Activated CD4-positive, alpha-beta T cell treated with anti-CD3 and anti-CD28 coated beads, Interleukin-2, Interleukin-4, amounts not matched to agents 100 ng/mL and 50 ng/mL, durations not matched to agents 16 hours and 8 hours (primary cell): Measurements from ENCODE around the gene BRI3.

Experiments
- DNase-seq: peaks from one replicate; pipeline ENCODE4 v3.0.0-alpha.2; 2020; ENCODE audit warnings: low spot score

Gene BRI3

DNA sequence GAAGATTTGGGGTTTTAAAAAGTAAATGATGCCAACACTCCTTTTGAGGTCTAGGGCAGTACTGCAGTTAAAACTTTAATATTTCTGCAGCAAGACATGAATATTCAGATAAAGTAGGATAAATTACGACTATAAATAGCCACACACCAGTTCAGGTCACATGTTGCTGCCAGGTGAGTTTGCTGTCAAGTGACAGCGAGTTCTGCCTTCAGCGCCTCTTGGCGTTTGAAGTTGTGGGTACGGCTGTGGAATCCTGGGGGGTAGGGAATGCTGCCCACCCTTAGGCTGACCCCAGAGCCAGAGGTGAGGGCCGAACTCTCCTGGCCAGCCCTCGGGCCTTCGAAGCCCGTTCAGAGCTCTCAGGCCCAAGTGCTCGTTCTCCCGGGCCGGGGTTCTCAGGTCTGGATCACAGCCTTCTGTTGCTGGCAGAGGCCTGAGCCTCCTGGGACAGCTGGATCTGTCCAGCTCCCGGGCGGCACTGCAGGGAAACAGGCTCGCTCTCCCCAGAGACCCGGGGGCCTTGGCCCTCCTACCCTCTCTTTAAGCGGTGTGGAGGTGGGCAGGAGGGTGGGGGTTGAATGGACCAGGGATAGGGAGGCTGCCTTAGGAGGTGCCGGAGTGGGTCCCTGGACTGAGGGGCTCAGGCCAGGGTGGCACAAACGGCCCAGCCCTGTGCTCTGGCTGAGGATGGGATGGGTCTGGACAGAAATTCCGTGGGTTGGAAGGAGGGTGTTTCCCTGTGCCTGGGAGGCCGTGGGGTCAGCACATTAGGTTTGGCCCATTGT lies 5.4 kb downstream of the BRI3 start:
- no peak for DNase-seq

DNA sequence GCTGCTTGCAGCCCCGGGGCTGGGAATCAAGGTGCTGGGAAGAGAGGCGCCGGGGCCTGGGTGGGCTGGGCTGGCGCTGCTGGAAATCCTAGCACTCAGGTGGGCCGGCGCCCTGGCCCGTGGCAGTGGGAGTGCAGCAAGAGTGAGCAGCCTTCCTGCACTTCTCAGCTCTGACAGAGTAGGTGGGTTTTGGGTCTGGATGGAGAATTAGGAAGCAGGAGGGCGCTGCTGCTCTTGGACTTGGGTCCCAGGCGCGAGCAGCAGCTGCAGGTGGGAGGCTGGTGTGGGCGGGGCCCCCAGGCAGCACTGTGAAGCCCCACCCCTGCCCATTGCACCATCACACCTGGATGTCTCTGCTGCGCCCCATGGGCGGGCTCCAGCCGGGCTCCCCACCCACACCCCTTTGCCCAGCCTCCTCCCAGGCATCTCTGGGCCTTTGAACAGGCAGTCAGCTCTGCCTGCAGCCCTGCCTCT lies 6.0 kb downstream of the BRI3 start:
- no peak for DNase-seq

DNA sequence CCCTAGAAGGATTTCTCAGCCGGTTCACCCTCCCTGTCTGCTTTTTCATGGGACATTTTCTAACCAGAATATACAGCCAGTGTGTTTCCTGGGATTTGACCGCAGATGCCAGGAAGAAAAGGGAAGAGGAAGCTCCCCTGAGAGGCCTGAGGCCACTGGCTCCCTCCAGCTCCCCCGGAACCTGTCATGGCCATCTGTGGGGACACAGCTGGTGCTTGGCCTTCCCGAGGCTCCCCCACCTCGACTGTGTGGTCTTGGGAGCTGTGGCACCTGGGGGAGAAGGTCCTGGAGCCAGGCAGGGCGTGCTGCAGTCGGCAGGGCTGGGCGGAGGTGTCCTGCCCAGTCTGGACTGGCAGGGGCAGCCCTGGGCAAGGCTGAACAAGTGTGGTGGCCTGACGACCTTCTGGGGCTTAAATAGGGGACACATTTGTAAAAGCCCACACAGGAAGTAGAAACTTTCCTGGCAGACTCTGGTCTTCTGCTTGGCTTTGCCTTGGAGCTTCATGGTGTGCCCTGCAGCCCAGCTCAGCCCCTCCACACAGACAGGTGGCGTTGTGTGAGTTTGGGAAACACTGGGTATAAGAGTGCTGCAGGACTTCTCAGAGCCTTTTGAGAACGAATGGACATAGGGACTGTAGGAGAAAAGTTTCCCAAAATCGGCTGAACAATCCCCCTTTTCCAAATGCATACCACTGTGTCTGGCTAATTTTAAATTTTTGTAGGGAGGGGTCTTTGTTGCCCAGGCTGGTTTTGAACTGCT lies 6.8 kb downstream of the BRI3 start:
- DNase-seq: no peak

DNA sequence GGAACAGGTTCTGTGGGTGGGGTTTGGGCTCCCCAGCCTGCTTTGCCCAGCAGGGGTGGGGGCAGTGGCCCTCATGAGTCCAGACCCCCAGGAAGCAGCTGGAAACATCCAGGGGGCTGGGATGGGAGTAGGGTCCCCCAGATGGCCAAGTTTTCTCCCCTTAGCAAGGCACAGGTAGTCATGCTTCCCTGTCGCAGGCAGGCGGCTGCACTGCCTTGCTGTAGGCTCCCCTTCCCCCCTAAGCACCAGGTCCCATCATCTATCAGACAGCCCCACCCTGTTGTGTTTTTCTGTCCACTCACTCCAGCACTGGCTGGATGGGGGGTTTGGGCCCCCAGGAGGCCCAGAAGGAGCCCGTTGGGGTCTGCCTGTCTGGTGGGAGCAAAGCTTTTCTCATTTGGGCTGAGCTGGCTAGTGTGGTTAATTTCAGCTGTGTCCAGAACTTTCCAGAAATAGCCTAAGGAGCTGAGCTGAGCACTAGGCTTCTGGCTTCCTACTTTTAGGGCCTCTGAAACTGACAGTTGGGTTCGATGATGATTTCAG lies 7.9 kb downstream of the BRI3 start:
- DNase-seq: no peak

DNA sequence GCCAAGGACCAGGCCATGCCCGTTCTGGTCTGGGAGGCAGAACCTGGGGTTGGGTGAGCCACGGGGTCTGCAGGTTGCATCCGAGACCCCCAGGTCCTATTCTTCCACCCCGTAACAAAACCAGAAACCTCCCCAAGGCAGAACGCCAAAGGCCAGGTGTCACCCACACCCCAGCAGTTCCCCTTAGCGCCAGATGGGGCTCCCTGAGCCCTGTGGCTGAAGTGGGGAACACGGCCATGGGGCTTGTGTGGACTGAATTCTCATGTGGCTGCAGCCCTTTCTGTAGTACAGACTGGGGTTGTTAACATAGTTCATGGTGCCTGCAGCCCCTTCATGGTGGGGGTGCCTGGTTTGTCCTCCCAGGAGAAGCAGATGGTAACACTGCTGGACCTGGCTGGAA lies 10.2 kb downstream of the BRI3 start:
- DNase-seq: no peak

DNA sequence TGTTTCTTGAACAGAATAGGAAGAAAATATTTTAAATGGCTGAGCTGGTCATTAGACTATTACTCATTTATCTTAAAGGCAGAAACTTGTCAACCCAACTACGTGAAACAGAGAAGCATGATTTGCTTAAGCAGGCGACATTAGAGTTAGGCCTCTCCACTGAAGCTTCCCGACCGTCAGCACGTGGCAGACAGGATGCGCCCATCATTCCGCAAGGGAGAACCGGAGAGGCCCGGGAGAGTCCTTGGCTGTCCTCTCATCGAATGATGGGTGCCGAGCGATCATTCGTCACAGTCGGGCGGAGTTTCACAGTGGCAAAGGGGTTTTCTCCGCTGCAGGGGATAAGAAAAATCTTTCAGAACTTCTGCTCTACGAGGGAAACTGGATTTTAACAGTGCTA lies 11.8 kb downstream of the BRI3 start:
- DNase-seq: no peak

DNA sequence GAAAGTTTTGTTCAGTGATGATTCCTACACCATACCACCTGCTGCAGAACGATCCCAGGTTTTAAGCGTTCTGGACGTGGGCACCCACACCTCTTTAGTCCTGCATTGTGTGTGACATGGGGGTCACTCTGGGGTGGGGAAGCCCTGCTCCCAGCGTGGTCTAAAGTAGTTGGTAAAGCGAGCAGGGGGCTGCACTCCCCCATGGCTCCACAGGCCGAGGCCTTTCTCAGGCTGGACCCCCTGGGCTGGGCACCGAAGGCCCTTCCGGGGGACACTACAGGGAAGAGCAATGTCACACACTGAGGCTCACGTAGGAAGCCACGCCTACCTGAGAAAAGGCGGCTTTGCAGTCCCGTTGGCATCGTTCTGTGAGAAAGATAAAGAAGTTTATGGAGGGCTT lies 12.3 kb downstream of the BRI3 start:
- no peak for DNase-seq

DNA sequence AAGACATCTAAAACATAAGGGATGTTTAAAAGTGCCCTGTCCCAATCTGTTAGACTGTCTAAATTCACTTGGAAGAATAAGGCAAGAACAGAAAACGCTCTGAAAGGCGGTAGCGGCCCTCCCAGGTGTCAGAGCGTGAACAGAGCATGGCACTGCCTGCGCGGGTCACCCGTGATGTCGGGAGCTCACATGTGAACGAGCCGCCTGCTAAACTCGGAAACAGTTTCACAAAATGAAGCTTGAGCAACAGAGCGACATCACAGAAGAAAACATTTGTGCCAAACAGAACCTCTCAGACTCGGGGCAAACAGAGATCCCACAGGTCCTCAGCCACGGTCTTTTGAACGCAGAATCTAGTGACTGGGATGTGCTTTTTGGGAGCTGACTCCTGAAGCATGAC lies 12.8 kb downstream of the BRI3 start:
- DNase-seq: no peak

DNA sequence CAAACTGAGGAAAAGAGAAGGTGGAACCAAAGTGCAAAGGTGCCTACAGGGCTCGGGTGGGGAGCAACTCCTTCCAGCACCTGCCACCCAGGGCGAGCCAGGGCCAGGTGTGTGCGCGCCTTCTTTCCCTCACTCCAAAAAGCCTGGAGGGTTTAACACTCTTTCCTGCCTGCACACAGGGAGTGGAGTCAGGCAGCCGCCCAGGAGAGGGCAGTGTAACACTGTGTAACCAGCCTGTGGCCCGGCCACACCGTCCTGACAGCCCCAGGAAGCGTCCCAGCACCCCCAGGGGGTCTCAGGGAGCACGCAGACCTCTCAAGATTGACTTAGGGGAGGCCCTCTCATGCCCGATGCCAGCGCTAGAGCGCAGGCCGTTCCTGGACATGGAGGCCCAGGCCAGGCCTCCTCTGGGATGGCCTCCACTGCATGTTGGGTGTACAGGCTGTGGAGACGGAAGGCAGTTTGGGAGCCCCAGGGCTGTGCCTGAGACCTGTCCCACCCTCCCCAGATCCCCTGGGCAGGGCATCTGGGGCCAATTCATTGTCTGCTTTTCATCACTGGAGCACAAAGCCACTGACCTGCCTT lies 13.4 kb downstream of the BRI3 start:
- no peak for DNase-seq

DNA sequence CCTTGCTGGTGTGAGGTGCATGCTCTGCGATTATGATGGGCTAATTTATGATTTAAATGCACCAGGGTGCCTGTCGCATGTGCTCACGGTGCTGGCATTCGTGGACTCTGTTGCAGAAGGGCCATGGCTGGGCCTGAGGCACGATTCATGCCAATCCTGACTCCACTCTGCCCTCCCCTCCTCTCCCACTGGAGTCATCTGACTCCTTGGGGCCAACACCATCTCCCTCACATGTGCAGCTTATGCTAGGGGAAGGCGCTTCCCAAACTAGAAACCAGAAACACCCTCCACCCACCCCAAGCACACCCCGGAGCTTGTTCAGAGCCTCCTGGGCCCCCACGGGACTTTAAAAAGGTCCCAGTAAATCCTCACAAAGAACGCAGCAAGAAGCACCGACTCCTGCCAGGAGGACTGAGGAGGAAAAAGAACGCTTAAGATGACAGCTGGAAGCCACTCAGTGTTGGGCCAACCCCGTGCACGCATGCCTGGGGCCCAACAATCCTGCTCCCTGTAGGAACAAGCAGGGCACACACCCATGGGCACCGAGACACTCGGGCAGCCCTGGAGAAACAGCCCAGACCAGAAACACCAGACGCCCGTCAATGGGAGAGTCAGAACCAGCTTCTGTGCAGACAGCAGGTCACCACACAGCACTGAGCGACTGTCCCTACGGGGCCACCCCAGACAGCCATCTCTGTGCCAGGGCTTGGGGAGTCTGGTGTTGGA lies 14.1 kb downstream of the BRI3 start:
- DNase-seq: no peak

DNA sequence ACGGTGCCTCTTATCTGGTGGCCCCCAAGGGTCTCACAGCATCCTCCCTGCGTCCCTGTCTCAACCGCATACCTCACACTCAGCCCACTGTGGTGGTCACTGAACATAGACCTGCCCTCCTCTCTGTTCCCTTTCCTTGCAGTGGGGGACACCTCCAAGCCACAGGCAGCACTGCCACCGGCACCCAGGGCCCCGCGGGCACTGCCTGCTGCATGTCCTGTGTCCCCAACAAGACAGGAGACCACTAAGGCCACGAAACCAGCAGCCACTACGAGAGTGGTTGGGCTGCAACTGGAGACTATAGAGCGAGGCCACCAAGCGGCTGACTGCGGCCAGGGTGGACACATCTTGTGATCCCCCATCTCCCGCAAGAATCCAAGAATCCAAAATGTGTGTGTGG lies 15.3 kb downstream of the BRI3 start:
- DNase-seq: no peak

DNA sequence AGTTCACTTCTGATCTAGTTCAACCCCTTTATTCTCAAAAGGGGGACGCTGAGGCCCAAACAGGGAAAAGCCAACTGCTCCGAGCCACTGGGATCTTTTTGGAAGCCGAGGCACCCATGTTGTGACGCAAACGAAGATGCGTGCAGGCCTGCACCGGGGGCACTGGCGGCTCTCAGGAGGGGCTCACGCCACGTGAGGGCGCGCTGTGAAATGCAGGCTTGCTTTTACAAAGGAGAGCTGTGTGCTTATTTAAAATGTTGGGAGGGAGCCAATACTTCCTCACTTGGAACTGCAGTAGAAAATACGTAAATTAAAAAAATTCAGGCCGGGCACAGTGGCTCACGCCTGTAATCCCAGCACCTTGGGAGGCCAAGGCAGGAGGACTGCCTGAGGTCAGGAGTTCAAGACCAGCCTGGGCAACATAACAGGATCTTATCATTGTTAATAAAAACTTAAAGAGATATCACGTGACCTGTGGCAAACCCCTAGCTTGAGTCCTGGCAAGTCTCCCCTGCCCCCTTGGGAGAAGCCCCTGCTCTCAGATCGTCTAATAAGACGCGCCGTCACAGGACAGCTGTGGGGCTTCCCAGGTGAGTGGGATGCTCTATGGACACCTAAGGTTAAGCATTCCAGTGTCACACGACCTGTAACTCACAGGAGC lies 16.3 kb downstream of the BRI3 start:
- no peak for DNase-seq

DNA sequence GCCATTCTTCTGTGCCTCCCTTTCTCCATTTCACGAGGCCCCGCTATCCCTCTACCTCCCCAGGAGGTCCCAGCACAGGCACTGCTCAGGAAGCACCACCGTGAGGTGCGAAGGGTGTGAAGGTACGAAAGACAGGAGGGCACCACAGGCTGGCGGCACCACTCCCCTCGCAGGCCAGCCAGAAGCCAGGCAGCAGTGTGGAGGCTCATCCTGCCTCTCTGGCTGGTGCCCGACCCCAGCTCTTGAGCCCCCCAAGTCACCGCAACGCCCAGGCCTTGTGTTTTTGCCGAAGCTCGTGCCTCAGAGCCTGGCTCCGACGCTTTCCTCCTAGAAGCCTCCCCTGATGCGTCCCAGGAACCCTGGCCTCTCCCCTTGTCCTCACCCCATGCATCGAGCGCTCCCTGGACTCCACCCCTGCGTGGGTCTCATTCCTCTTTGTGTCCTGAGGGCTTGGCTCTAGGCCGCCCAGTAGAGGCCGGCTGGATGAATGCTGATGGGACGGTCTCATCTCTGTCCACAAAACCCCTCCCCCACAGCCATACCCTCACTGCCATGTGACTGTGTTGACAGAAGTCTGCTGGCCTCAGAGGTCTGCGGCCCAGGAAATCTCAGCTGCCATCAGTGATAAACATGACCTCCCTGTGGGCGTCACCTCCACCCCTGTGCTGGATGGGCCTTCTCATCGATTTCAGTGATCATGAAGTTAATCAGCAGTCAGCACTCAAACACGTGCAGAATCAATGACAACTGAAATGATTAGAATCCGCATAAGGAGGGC lies 19.3 kb downstream of the BRI3 start:
- DNase-seq: no peak

DNA sequence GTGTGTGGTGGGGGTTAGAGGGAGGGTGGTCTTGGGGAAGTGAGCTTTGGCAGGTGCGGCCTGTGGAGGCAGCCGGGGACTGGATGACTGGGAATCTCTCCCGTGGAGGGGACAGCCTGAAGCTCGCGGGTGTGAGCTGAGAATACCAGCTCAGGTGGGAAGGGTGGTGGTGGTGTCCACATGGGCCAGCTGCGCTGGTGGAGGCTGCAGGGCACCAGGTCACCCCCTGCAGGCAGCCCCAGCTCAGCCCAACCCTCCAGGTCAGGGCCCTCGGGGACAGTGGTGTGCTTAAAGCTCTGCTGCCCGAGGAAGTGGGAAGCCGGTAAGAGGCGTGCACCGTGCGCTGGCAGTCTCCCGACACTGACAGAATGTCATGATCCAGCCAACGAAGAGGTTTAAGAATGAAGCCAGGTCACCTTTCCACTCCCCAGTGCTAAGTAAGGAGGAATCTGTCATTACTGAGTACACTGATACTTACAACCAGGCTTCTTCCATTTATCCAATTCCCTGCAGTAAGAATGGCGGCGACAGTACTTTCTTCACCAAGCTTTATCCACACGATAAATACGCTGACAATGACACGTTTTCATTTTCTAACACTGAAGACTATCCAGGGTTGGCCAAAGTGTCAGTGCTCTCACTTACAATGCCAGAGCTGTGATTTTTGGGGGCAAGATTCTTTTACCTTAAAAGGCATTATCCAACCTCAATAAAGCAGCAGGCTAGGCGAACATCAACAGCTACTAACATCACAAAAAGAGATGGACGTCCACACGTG lies 20.4 kb downstream of the BRI3 start:
- DNase-seq: no peak

DNA sequence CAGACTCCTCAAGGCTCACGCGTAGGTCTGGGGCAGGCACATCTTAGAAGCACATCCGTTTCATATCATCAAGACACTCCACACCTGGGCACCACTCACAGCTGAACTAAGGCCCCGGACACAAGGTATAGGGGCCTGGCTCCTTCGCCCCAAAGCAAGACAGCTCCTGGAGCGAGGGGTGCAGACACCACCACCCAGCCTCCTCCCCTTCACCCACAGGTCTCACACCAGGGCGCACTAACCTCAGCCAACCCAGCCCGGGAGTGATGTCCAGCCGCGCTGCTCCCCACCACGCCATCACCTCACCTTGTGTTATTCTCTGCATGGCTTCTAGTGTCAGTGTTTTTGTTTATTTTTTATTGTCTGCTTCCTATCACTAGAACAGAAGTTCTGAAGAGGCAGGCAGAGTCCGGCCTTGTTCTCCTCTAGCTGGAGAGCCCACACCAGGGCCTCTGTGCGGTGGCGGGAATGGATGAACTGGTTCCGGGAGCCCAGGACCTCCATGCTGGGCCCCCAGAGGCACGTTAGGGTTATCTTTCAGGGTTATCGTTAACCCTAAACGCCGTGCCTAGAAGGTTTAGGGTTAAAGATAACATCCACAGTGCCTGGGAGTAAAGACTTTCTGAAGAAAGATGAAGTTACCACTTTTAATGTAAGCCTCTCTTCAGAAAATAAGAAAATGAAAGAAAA lies 21.8 kb downstream of the BRI3 start:
- DNase-seq: no peak

DNA sequence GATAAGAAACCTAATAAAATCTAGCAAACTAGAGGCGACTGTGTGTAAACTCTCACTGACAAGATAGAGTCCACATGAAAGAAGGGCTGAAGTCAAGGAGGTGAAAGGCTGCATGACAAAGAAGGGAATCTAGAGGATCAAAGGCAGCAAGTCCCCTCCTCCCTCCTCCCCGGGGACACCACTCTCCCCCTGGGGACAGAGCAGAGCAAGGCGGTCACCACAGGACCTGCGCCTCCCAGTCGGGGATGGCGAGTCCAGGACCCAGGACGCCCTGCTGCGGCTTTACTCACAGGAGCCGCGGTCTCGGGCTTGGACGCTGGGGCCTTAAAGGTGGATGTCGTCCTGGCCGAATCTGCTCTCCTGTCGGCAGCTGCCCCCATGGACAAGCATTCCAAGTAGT lies 22.4 kb downstream of the BRI3 start:
- DNase-seq: no peak

DNA sequence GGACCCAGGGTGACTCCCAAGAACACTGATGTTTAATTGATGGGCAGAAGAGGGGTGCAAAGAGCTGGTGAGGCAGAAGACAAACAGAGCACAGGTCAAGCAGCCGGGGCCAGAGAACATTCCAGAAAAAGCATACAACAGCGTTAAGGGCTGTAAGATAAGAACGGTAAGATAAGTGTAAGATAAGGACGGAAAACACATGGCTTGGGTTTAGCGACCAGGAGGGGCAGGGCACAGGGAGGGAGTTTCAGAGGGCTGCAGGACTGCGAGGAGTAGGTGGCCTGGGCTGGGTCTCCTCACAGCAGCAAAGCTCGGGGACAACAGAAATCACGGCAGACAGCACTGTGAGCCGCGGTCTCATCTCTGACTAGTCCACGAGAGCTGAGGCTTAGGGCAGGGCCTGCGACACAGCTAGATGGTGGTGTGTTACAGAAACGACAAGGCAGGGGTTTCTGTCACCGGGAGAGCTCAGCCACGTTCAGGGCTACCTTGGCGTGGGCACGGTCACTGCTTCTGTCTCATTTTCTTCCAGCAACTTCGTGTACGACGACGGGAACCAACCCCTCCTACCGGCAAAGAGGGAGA lies 24.6 kb downstream of the BRI3 start:
- no peak for DNase-seq

DNA sequence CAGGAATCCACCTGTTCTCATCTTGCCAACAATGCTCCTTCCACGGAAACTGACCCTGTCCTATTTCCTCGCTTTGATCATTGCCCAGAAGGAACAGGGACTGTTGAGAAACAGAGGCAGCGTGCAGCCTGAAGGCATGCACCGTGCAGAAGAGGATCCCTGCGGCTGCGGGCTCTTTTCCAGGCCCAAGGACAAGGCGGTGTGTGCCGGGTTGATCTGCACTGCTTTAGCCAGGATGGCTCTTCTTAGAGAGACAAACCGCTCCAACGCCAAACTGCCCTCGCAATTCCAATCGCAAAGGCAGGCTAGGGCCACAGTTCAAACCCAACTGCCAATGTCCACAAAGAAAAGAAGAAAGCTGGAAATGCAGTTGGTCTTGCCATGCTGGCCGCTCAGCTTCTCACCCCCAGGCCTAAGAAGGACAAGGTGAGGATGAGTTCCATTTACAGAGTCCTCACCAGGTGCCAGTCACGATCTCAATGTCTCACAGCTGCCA lies 26.5 kb downstream of the BRI3 start:
- no peak for DNase-seq

DNA sequence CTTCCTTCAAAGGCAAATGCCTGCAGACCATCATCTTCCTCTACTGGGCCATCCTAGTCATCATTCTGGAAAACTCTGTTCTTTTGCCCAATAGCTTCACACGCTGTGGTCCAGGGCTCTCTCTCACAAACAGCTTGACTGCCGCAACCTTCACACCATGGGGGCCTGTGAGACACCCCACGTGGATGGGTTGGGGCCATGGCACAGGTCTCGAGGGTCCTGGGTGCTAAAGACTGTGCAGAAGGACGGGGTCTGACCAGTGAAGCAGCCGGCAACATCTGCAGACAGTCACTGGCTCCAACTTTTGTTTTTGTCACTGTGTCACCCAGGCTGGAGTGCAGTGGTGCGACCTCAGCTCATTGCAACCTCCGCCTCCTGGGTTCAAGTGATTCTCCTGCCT lies 28.1 kb downstream of the BRI3 start:
- no peak for DNase-seq
